ENCODE measurements around the gene HDX.
"Not testable (repeated sequence)": the region's sequence is repeated elsewhere in the genome, so short reads cannot be mapped to it uniquely, and the experiment has no call there.

The HDX gene

GRCh38 chrX:84336646-84337045, 165.6 kb downstream of the HDX start:
- no peak for DNase-seq

GRCh38 chrX:84335121-84335520, 167.1 kb downstream of the HDX start:
- no peak for DNase-seq

- no peak for DNase-seq
Observed at GRCh38 chrX:84322083-84322827, 180.0 kb downstream of the HDX start.

GRCh38 chrX:84320614-84321013, 181.6 kb downstream of the HDX start:
- DNase-seq: no peak

- no peak for DNase-seq
Observed at GRCh38 chrX:84320023-84320422, 182.2 kb downstream of the HDX start.

- no peak for DNase-seq
Observed at GRCh38 chrX:84318661-84319060, 183.6 kb downstream of the HDX start.

- DNase-seq: not testable (repeated sequence)
Observed at GRCh38 chrX:84315946-84316345, 186.3 kb downstream of the HDX start.

Measured in stimulated activated CD4-positive, alpha-beta T cell treated with anti-CD3 and anti-CD28 coated beads, Interleukin-4, amount 100 ng/mL, for 24 hours (primary cell).